Neutrophil (primary cell): ENCODE measurements around the gene RILPL1.

Experiments
- H3K27ac ChIP-seq: fragments of 200-600 bp; sonication (generic); 2 replicates; pipeline ENCODE4 v1.5.1; 2016; ENCODE audit warnings: mild to moderate bottlenecking, moderate library complexity
- H3K27me3 ChIP-seq: fragments of 200-600 bp; sonication (generic); 2 replicates; pipeline ENCODE4 v1.6.0; 2016; ENCODE audit warnings: mild to moderate bottlenecking
- H3K36me3 ChIP-seq: fragments of 200-600 bp; sonication (generic); 2 replicates; pipeline ENCODE4 v1.5.1; 2017
- H3K4me1 ChIP-seq, 2 experiments: fragments of 200-600 bp in 1 of 2; sonication (generic) in 1 of 2; 1 replicate in 1 of 2; 2 replicates in 1 of 2; pipeline versions ENCODE4 v1.5.1 to v1.6.1; 2013 to 2016; ENCODE audit warnings: low read depth in 1 of 2, low read length in 1 of 2, mild to moderate bottlenecking in 1 of 2, moderate library complexity in 1 of 2; ENCODE audit not compliant: control insufficient read depth in 1 of 2, insufficient read depth in 1 of 2
- H3K4me3 ChIP-seq, 2 experiments: fragments of 200-600 bp in 1 of 2; sonication (generic) in 1 of 2; 1 replicate in 1 of 2; 2 replicates in 1 of 2; pipeline ENCODE4 v1.5.1; 2013 to 2016; ENCODE audit warnings: low read depth in 1 of 2, low read length in 1 of 2, mild to moderate bottlenecking in 1 of 2, moderate library complexity in 1 of 2
- H3K9me3 ChIP-seq: fragments of 200-600 bp; sonication (generic); 2 replicates; pipeline ENCODE4 v1.5.1; 2016
- TF ChIP-seq, protein P1 (sequence below): fragments of 200-600 bp; sonication (generic); IDR thresholded peaks from 2 replicates; pipeline ENCODE4 v1.5.1; 2016; ENCODE audit warnings: antibody characterized with exemption

RILPL1 gene

GRCh38 chr12:123528858-123529257 lies 4.7 kb downstream of the RILPL1 start:
- no peaks in the 10 kb centered on the region for H3K9me3 ChIP-seq
- TF ChIP-seq, protein P1, sequence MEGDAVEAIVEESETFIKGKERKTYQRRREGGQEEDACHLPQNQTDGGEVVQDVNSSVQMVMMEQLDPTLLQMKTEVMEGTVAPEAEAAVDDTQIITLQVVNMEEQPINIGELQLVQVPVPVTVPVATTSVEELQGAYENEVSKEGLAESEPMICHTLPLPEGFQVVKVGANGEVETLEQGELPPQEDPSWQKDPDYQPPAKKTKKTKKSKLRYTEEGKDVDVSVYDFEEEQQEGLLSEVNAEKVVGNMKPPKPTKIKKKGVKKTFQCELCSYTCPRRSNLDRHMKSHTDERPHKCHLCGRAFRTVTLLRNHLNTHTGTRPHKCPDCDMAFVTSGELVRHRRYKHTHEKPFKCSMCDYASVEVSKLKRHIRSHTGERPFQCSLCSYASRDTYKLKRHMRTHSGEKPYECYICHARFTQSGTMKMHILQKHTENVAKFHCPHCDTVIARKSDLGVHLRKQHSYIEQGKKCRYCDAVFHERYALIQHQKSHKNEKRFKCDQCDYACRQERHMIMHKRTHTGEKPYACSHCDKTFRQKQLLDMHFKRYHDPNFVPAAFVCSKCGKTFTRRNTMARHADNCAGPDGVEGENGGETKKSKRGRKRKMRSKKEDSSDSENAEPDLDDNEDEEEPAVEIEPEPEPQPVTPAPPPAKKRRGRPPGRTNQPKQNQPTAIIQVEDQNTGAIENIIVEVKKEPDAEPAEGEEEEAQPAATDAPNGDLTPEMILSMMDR: no peak
- H3K36me3 ChIP-seq: peaks cover 25% of the 10 kb centered on the region
- no peak overlapping the region for H3K4me3 ChIP-seq
- peaks cover 4% of the 10 kb centered on the region for H3K27me3 ChIP-seq
- peaks cover 22 to 29% of the 10 kb centered on the region in 2 experiments for H3K4me1 ChIP-seq
- no peak overlapping the region for H3K27ac ChIP-seq

GRCh38 chr12:123526542-123527080 lies 6.9 kb downstream of the RILPL1 start:
- Histone ChIP-seq H3K27ac (no peak overlapping the region), H3K27me3 (peaks cover 4% of the 10 kb centered on the region), H3K36me3 (peaks cover 48% of the 10 kb centered on the region), H3K9me3 (no peaks in the 10 kb centered on the region), H3K4me3 (no peak overlapping the region), H3K4me1 (peaks cover 7 to 14% of the 10 kb centered on the region in 2 experiments)
- TF ChIP-seq, protein P1: no peak

GRCh38 chr12:123524378-123524777 lies 9.1 kb downstream of the RILPL1 start:
- Histone ChIP-seq H3K4me1 (no peaks in the 10 kb centered on the region), H3K27me3 (no peaks in the 10 kb centered on the region), H3K4me3 (no peak overlapping the region), H3K27ac (no peak overlapping the region), H3K9me3 (no peaks in the 10 kb centered on the region), H3K36me3 (peaks cover 56% of the 10 kb centered on the region)
- TF ChIP-seq, protein P1: no peak

DNA sequence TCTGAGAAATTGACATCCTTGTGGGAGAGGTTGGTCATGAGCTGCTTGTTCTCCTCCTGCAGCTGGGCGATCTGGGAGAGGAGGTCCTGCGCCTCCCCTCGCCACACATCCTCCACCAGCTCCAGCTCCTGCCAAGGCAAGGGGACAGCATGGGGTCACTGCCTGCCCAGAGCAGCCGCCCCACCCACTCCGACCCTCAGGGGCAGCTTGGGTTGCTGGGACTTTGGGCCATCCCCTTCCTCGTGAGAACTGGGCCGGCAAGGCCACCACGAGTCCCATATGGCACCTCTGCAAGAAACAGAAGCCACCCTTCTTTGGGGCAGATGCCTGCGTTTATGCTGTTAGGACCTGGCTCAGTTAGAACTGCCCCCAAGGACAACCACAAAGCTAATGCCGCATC lies 10.0 kb downstream of the RILPL1 start:
- H3K36me3 ChIP-seq: peaks cover 64% of the 10 kb centered on the region
- TF ChIP-seq, protein P1: no peak

GRCh38 chr12:123522164-123522563 lies 11.4 kb downstream of the RILPL1 start:
- H3K36me3 ChIP-seq: peaks cover 71% of the 10 kb centered on the region

More for the DNA sequence above, 10.0 kb downstream of the RILPL1 start:
- no peaks in the 10 kb centered on the region for H3K9me3 ChIP-seq
- no peaks in the 10 kb centered on the region for H3K27me3 ChIP-seq
- no peaks in the 10 kb centered on the region for H3K4me1 ChIP-seq
- H3K4me3 ChIP-seq: no peak overlapping the region
- no peak overlapping the region for H3K27ac ChIP-seq

More at GRCh38 chr12:123522164-123522563, 11.4 kb downstream of the RILPL1 start:
- Histone ChIP-seq H3K4me1 (no peaks in the 10 kb centered on the region), H3K9me3 (no peaks in the 10 kb centered on the region), H3K27ac (no peak overlapping the region), H3K27me3 (no peaks in the 10 kb centered on the region), H3K4me3 (no peak overlapping the region)
- TF ChIP-seq, protein P1: no peak
